Right kidney (tissue), 1 donor: ENCODE measurements around the gene ATP6V1C2.

ENCODE experiments used
- DNase-seq: peaks from one replicate; pipeline ENCODE4 v3.0.0-alpha.2; 2016

Gene ATP6V1C2

DNA sequence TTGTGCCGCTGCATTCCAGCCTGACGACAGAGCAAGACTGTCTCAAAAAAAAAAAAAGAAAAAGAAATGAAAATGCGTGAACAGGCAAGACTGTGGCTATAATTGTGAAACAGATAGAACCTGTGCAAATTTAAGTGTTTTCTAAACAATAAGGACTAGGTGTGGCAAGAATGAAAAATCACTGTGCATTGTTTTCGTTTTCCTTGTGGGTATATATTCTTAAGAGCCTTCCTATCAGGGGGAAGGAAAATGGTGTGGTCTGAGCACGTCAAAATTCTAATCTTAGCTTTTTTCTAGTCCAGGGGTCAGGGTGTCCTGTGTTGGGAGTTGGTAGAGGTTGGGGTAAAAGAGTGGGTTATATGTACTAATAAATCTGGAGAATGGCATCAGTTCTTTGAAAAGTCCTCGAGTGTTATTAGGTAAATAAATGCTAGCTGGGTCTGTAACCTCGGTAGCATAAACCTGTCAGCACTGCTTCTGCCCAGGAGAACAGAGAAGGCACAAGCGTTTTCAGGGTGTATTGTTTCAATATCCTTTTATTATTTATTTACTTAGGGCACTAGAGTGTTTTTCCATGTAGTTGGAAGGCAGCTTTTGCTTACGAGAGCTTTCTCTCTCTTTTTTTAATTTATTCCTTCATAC, 11.6 kb downstream of the ATP6V1C2 start:
- DNase-seq: no peak

- DNase-seq: no peak
These were observed 12.1 kb downstream of the ATP6V1C2 start for GRCh38 chr2:10733566-10733925.

DNA sequence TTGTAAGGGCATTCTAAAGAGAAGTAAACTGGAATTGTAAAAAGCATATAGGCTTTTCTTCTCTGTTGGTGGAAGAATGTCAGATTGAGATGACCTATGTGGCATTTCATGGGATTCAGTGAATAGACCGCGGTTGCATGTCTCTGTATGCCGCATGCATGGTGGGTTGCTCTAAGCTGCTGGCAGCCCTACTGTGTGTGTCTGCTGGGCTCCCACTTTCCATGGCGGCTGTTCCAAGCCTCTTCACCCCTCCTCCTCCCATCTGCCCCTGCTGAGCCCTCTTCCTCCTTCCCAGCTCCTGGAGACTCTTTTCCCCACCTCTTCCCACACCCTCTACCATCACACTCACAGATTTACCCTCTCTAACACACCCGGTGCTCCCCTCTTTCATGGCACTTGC, 12.6 kb downstream of the ATP6V1C2 start:
- DNase-seq: no peak

DNA sequence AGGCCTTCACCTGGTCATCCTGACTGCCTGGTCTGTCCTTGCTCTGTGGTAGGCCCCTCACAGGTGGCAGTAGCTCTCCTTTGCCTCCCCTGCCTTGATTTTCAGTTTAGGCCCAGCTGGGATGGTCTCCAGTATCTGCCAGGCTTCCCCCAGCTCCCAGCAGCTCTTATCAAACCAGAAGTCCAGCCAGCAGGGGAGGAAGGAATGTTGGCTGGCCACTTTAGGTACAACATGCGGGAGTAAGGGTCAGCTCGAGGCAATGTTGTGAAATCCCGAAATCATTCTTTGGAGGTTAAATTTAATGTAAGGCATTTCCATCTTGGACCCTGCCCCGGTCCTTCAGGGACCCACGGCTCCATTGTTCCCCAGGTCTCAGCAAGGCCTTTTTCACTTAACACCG, 16.8 kb downstream of the ATP6V1C2 start:
- no peak for DNase-seq

GRCh38 chr2:10740226-10740625, 18.8 kb downstream of the ATP6V1C2 start:
- no peak for DNase-seq

GRCh38 chr2:10741139-10741538, 19.7 kb downstream of the ATP6V1C2 start:
- DNase-seq: no peak

GRCh38 chr2:10742666-10743065, 21.2 kb downstream of the ATP6V1C2 start:
- no peak for DNase-seq

DNA sequence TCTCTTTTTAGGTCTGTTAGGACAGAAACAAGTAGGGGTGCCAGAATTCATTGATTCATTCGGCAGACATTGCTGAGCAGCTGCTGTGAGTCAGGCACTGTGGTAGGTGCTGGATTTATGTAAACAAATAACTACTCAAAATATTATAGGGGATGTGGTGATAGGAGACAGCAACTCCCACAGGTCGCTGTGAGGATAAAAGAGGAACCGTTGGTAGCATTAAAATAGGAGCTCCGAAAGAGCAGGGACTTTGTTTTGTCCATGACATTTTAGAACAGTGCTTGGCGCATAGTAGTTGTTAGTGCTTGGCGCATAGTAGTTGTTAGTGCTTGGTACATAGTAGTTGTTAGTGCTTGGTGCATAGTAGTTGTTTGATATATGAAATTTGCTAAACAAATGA, 29.2 kb downstream of the ATP6V1C2 start:
- DNase-seq: no peak

DNA sequence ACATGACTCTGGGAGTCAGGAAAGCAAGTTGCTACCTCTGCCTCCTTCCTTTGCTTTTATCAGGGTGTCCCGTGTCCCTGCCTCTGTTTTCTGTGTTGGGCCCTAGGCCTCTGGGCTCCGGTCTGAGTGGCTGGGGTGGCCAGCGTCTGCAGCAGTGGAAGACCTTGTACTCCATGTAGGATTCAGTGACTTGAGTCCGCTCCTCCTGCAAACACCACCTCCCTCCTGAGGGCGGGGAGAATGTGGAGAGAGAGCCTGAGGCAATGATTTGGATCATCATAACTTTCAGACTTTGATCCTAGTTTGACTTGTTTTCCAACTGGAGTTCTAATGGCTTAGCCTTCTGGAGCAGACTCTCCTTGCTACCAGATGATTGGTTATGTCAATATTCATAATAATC, 30.8 kb downstream of the ATP6V1C2 start:
- DNase-seq: no peak

- DNase-seq: no peak
These were observed 31.7 kb downstream of the ATP6V1C2 start for GRCh38 chr2:10753156-10753555.

- no peak for DNase-seq
These were observed 32.4 kb downstream of the ATP6V1C2 start for GRCh38 chr2:10753876-10754275.

- no peak for DNase-seq
These were observed 34.2 kb downstream of the ATP6V1C2 start for GRCh38 chr2:10755621-10756020.

DNA sequence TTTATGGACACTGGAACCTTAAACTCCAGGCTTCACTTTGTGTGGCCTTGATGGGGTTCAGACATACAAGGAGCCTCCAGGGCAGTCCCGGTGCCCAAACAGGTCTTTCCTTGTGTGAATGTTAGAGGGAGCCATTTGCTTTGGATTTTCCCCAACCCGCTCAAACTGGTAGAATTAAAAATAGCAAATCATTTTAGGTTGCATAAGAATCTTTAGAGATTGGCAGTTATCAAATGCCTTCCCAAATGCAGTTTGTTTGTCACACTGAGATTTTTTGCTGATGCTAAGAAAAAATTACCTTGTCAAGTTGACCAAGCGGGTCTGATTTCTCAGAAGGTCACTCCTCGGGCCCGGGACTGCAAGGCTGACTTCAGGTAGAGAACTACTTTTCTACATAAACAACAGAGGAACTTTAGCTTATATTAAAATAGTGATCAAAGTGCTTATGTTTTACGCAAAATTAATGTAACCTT, 36.4 kb downstream of the ATP6V1C2 start:
- no peak for DNase-seq

GRCh38 chr2:10759151-10759714, 37.8 kb downstream of the ATP6V1C2 start:
- no peak for DNase-seq

- no peak for DNase-seq
These were observed 39.5 kb downstream of the ATP6V1C2 start for GRCh38 chr2:10760794-10761504.

DNA sequence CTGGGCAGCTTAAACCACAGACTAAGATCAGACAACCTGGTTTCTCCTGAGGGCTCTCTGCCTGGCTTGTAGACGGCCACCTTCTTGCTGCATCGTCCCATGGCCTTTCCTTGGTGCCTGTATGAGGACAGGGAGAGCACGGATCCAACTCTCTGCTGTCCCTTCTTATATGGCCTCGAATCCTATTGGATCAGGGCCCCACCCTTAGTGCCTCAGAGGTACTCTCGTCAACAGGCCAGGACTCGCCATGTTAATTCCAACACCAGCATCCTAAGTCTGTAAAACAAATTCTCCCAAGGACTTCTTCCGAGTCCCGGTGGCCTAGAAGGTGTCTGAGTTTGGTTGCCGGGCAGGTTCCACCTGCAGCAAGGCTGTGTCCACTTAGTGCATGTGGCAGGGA, 40.2 kb downstream of the ATP6V1C2 start:
- no peak for DNase-seq

DNA sequence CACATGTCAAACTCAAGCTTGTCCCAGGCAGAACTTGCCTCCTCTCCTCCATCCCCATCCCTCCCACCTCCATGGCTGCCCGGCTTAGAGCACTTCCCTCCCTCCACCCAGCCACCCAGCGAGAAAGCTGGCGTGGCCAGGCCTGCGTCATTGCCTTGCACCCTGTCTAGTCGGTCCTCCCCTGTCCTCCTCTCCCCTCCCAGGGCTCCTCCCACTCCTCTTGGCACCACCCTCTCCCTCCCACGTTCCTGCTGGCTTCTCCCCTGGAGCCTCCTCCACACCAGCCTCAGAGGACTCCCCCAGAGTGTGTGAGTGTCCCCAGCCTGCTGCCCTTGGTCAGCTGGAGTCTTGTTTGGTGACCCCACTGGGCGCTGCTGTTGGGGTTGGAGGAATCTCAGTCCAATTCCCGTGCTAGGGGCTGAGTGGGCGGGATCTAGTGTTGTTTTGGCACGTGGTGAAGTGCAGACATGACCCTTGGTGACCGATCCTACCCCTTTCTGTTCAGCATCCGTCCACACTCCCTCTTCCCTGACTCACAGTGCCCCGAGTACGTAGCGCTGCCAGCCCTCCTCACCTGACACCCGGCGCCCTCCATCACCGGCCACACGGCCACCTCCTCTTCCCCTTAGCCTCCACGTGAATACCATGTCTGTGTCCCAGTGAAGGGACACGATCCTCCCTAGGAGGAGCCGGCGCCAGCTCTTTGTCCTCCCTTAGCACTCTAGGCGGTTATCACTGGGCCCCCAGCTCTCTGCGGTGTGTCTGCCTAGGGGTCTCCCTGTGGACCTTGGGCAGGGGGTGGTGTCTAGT, 41.4 kb downstream of the ATP6V1C2 start:
- DNase-seq: no peak

DNA sequence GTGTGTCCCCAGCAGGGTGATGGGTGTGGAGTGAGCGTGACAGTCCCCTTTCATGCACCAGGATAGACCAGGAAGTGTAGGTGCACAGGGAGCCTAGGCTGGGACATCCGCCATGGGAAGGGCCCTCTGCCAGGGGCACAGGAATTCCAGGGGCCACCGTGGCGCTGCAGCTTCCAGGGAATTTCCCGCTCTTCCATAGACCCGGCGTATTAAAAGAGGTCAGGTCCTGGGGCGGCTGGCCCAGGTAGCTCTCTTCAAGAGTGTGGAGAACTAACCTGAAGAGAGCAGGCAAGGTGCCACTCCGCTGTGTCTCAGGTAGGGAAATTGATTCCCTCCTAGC, 42.0 kb downstream of the ATP6V1C2 start:
- DNase-seq: no peak

DNA sequence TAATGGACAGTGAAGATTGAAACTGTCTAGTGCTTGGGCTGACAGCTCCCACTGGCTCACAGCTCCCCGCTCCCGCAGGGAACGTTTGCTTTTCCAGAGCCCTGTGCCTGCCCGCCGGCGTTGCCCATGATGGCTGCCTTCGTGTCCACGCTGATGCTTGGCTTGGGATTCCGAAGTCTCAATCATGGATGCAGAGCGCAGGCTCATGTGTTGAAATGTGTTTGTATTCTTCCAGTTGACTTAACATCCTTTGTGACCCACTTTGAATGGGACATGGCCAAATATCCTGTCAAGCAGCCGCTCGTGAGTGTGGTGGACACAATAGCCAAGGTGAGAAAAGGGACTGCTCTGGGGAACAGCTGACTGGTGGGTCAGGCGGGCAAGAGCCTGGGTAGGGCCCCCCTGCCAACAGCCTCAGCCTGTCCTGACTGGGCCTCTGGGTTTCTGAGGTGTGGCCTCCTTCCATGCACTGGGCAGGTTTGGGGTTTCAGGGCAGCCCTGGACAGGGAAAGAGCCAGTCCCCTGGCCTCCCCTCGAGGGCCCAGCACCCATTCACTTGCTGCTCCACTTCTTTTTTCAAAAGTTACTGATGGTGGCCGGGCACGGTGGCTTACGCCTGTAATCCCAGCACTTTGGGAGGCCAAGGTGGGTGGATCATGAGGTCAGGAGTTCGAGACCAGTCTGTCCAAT, 42.8 kb downstream of the ATP6V1C2 start:
- no peak for DNase-seq

GRCh38 chr2:10764896-10765295, 43.5 kb downstream of the ATP6V1C2 start:
- no peak for DNase-seq

DNA sequence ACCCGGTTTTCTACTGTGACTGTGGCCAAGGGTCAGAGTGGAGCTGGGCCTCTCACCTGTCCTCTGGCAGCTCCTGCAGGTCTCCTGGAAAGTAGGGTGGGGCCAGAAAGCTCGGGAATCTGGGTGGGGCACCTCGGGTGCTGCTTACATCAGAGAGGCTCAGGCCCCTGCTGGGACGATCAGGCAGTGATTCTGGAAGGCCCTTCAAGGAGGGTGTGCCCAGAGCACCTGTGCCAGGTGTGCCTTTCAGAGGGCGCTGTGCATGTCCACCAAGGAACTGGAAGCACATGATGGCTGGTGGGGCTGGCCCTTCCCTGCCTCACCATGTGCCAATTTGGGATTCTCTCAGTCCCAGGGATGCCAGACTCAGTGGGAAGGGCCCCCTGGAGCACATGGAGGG, 44.0 kb downstream of the ATP6V1C2 start:
- DNase-seq: no peak

DNA sequence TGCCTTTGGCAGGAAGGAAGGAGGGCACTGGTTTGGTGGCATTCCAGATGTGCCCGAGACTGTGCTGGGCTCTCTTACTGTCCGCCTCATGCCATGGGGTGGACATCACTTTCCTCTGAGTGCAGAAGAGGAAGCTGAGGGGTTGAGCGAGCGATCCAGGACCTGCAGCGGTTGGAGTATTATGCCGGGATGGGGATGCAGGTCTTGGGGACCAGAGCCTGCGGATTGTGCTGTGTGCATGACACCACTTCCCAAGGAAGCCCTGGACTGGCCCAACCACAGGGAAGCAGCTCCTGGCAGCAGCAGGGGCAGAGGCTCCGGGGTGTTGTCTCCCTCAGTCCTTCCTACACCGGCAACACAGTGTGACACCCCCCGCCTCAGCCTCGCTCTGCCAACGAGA, 44.5 kb downstream of the ATP6V1C2 start:
- no peak for DNase-seq

GRCh38 chr2:10768063-10768507, 46.7 kb downstream of the ATP6V1C2 start:
- no peak for DNase-seq
